VCaP (cell line): ENCODE measurements around the gene HSPB1.

ENCODE experiments used
- H3K27ac ChIP-seq: fragments of 450-650 bp; 2 replicates; pipeline ENCODE4 v1.5.1; 2017
- CTCF ChIP-seq: fragments of 450-650 bp; conservative IDR thresholded peaks from 2 replicates; pipeline ENCODE4 v1.5.1; 2017; ENCODE audit warnings: mild to moderate bottlenecking, moderate library complexity

The HSPB1 gene

DNA sequence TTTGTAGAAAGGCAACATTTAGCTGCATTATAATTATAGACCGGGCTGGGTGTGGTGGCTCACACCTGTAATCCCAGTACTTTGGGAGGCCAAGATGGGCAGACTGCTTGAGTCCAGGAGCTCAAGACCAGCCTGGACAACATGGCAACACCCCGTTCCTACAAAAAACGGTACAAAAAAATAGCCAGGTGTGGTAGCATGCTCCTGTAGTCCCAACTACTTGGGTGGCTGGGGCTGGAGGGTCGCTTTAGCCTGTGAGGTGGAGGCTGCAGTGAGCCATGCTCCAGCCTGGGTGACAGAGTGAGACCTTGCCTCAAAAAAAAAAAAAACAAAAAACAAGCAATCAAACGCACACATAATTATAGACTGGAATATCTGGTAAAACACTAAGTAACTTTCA is 51.3 kb downstream of the HSPB1 start:
- H3K27ac ChIP-seq, result no peak overlapping the region
- TF ChIP-seq CTCF, result no peak
